ENCODE data around the gene CAPN5. TPM values are rescaled to one million over a fixed set of nuclear protein-coding genes. Genes with fewer than 3 reads are reported as not detected.

CAPN5 gene
- total RNA-seq, 1 donor from 2014 or later: 7.4 TPM

DNA sequence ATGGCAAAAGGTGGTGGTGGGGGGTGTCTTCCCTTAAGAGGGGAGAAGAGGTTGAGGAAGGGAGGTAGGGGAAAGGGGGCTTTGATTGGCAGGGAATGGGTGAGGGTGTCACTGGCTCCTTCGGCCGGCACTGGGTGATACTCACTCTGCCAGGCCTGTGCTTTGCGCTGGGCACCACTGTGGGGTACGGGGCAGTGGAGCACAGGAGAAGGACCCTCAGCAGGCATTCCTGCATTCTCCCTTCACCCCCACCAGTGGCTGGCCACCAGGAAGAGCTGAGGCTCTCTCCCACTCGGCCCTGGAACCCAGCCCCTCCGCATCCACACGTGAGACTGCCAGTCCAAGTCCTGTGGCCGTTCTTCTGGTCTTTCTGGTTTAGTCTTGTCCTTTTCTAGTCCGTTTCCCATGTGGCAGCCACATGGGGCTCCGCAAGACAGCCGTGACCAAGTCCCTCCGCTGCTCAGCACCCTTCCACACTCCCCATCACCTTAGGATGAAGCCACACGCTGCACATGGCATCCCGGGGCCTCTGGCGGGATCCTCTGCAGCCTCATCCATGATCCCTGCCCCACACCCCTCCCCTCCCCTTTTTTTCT lies 8.0 kb downstream of the CAPN5 start:
- no peaks in the 10 kb centered on the region for H3K36me3 Mint-ChIP-seq
- TF ChIP-seq EZH2phosphoT487 (IDR thresholded peaks at IDR 0.05): no peak
- no peak for TF ChIP-seq EZH2 (IDR thresholded peaks at IDR 0.05)
- TF ChIP-seq, protein P1, sequence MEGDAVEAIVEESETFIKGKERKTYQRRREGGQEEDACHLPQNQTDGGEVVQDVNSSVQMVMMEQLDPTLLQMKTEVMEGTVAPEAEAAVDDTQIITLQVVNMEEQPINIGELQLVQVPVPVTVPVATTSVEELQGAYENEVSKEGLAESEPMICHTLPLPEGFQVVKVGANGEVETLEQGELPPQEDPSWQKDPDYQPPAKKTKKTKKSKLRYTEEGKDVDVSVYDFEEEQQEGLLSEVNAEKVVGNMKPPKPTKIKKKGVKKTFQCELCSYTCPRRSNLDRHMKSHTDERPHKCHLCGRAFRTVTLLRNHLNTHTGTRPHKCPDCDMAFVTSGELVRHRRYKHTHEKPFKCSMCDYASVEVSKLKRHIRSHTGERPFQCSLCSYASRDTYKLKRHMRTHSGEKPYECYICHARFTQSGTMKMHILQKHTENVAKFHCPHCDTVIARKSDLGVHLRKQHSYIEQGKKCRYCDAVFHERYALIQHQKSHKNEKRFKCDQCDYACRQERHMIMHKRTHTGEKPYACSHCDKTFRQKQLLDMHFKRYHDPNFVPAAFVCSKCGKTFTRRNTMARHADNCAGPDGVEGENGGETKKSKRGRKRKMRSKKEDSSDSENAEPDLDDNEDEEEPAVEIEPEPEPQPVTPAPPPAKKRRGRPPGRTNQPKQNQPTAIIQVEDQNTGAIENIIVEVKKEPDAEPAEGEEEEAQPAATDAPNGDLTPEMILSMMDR (IDR thresholded peaks at IDR 0.05): no peak
- no peak overlapping the region for H3K27ac Mint-ChIP-seq
- peaks cover 4% of the 10 kb centered on the region for H3K27me3 Mint-ChIP-seq (ENCODE audit: insufficient read depth, low read depth)
- no peak for DNase-seq (ENCODE audit: low spot score)
- no peaks in the 10 kb centered on the region for H3K4me1 ChIP-seq
- H2AFZ ChIP-seq (replicated peaks): no peak overlapping the region
- H4K20me1 ChIP-seq (ENCODE audit: low read depth): no peaks in the 10 kb centered on the region
- H3K36me3 ChIP-seq: no peaks in the 10 kb centered on the region
- H3F3A ChIP-seq (ENCODE audit: low read depth): no peaks in the 10 kb centered on the region
- H3K9me3 Mint-ChIP-seq: peaks cover 12% of the 10 kb centered on the region
- no peaks in the 10 kb centered on the region for H3K27me3 ChIP-seq
- H3K27ac ChIP-seq: no peak overlapping the region
- no peak overlapping the region for H3K4me2 ChIP-seq
- no peak overlapping the region for H3K4me3 Mint-ChIP-seq
- H3K79me2 ChIP-seq (ENCODE audit: low read depth): no peaks in the 10 kb centered on the region
- H3K4me1 Mint-ChIP-seq: peaks cover 24% of the 10 kb centered on the region
- no peak overlapping the region for H3K4me3 ChIP-seq
- no peaks in the 10 kb centered on the region for H3K9me3 ChIP-seq (ENCODE audit: low read depth)
- H3K9ac ChIP-seq: no peak overlapping the region

DNA sequence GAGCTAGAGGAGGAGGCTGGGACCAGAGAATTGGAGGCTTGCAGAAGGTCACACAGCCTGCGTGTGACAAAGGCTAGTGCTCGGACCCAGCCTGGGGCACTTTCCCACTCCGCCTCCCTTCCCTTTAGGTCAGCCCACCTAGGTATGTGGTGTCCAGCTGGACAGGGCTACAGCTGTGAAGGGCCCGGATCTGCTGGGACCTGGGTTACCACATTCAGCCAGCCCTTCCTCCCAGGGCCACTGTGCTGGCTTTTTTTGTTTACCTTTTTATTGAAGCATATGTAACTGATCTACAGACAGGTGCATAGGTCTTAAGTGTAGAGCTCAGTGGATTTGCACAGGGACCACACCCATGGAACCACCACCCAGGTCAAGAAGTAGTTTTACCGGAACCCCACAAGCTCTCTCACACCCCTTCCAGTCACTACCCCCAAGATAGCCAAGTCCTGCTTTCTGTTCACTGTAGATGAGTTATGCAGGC lies 8.7 kb downstream of the CAPN5 start:
- no peak overlapping the region for H2AFZ ChIP-seq (replicated peaks)
- no peak overlapping the region for H3K4me3 ChIP-seq
- no peaks in the 10 kb centered on the region for H4K20me1 ChIP-seq (ENCODE audit: low read depth)
- no peaks in the 10 kb centered on the region for H3K79me2 ChIP-seq (ENCODE audit: low read depth)
- H3K9me3 ChIP-seq (ENCODE audit: low read depth): no peaks in the 10 kb centered on the region
- TF ChIP-seq, protein P1 (IDR thresholded peaks at IDR 0.05): no peak
- TF ChIP-seq EZH2 (IDR thresholded peaks at IDR 0.05) (no peak), EZH2phosphoT487 (IDR thresholded peaks at IDR 0.05) (no peak)
- Mint-ChIP-seq H3K27ac (no peak overlapping the region), H3K9me3 (peaks cover 12% of the 10 kb centered on the region), H3K27me3 (ENCODE audit: insufficient read depth, low read depth) (peaks cover 2% of the 10 kb centered on the region), H3K4me3 (no peak overlapping the region), H3K36me3 (no peaks in the 10 kb centered on the region), H3K4me1 (peaks cover 23% of the 10 kb centered on the region)
- no peak overlapping the region for H3K4me2 ChIP-seq
- no peak overlapping the region for H3K9ac ChIP-seq
- H3K4me1 ChIP-seq: no peaks in the 10 kb centered on the region
- no peaks in the 10 kb centered on the region for H3F3A ChIP-seq (ENCODE audit: low read depth)
- H3K27ac ChIP-seq: no peak overlapping the region
- H3K27me3 ChIP-seq: no peaks in the 10 kb centered on the region
- H3K36me3 ChIP-seq: no peaks in the 10 kb centered on the region
- DNase-seq (ENCODE audit: low spot score): no peak

DNA sequence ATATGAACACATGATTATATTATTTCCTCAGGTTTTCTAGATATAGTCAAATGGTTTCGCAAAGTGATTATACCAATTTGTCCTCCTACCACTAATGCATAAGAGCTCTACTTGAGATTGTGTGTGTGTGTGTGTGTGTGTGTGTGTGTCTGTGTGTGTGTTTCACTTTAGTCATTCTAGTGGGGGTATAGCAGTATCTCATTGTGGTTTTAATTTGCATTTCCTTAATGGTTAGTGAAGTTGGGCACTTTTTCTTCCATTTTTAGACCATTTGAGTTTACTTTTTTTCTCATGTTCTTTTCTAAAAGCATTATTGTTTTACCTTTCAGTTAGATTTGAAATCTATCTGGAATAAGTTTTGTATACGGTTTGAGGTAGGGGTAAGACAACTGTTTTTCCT lies 12.9 kb downstream of the CAPN5 start:
- no peak for DNase-seq (ENCODE audit: low spot score)
- Mint-ChIP-seq H3K27ac (no peak overlapping the region), H3K4me1 (peaks cover 2% of the 10 kb centered on the region), H3K36me3 (no peaks in the 10 kb centered on the region), H3K4me3 (no peak overlapping the region), H3K9me3 (peaks cover 12% of the 10 kb centered on the region), H3K27me3 (ENCODE audit: insufficient read depth, low read depth) (no peaks in the 10 kb centered on the region)
- Histone ChIP-seq H3K4me3 (no peak overlapping the region), H2AFZ (replicated peaks) (no peak overlapping the region), H3K27ac (no peak overlapping the region), H3K36me3 (no peaks in the 10 kb centered on the region), H3K4me2 (no peak overlapping the region), H4K20me1 (ENCODE audit: low read depth) (no peaks in the 10 kb centered on the region), H3K4me1 (no peaks in the 10 kb centered on the region), H3K9me3 (ENCODE audit: low read depth) (no peaks in the 10 kb centered on the region), H3F3A (ENCODE audit: low read depth) (no peaks in the 10 kb centered on the region), H3K79me2 (ENCODE audit: low read depth) (no peaks in the 10 kb centered on the region), H3K27me3 (no peaks in the 10 kb centered on the region), H3K9ac (no peak overlapping the region)
- TF ChIP-seq EZH2phosphoT487 (IDR thresholded peaks at IDR 0.05) (no peak), EZH2 (IDR thresholded peaks at IDR 0.05) (no peak)
- TF ChIP-seq, protein P1 (IDR thresholded peaks at IDR 0.05): no peak

All from neural progenitor cell (in vitro differentiated cells).